HepG2 (cell line): ENCODE measurements around the gene GSAP. TPM values are rescaled to one million over a fixed set of nuclear protein-coding genes. Genes with fewer than 3 reads are reported as not detected.
"Not testable (repeated sequence)": the region's sequence is repeated elsewhere in the genome, so short reads cannot be mapped to it uniquely, and the experiment has no call there.

Experiments used
- ATAC-seq: fragments of 200-7000 bp; cut with Tn5 transposase; 3 replicates; pipeline ENCODE4 v1.9.1; 2020; ENCODE audit warnings: mild to moderate bottlenecking, moderate library complexity
- BruUV-seq: library from RNA; stranded (reverse); fragments of 400-500 nt; replicated peaks from 2 replicates; lab custom pipeline; 2021; lab: Mats Ljungman, UMichigan
- CTCF ChIA-PET: fragments of 300-600 bp; formaldehyde crosslinking; extraction: SDS; loops from one replicate; lab custom pipeline; 2021; ENCODE audit warnings: low total read pairs, inconsistent platforms, low intra/inter-chr PET ratio; lab: Yijun Ruan, JAX
- POLR2A ChIA-PET: fragments of 350-600 bp; sonication (Branson Sonifier 250); formaldehyde crosslinking; loops from one replicate; lab custom pipeline; 2020; ENCODE audit warnings: antibody characterized with exemption, inconsistent platforms; lab: Yijun Ruan, JAX
- DNase-seq: peaks from one replicate; pipeline ENCODE4 v3.0.0-alpha.2; 2015; ENCODE audit warnings: low spot score
- FAIRE-seq: peaks from 3 replicates; lab custom pipeline; 2011; peaks lifted over from hg19 to GRCh38; lab: Jason Lieb, UNC
- H2AFZ ChIP-seq: one replicate; pipeline ENCODE4 v1.6.1; 2011; ENCODE audit warnings: low read length, inconsistent platforms
- H3K27ac ChIP-seq: fragments of 300-600 bp; 3 replicates; pipeline ENCODE4 v1.8.0; 2011; ENCODE audit warnings: mixed run types, mild to moderate bottlenecking, mixed read lengths, low read length, inconsistent platforms; ENCODE audit not compliant: insufficient read depth; ENCODE audit errors: extremely low read length
- H3K27me3 ChIP-seq, 2 experiments: fragments of 200-600 bp in 1 of 2; 2 replicates in 1 of 2; 3 replicates in 1 of 2; pipeline versions ENCODE4 v1.6.0 to v1.8.0; 2011; ENCODE audit warnings: low read length in 2 of 2, mild to moderate bottlenecking in 2 of 2, moderate library complexity in 2 of 2, inconsistent platforms in 1 of 2; ENCODE audit not compliant: insufficient read depth in 2 of 2, control insufficient read depth in 1 of 2
- H3K36me3 ChIP-seq, 2 experiments: fragments of 200-600 bp in 1 of 2; replicated peaks in 1 of 2; 2 replicates in 1 of 2; 3 replicates in 1 of 2; pipeline versions ENCODE4 v1.5.1 to v1.8.0; 2011; ENCODE audit warnings: low read length in 2 of 2, inconsistent platforms in 1 of 2; ENCODE audit not compliant: insufficient read depth in 2 of 2, control insufficient read depth in 1 of 2
- H3K4me1 ChIP-seq: 2 replicates; pipeline ENCODE4 v1.5.1; 2012; ENCODE audit warnings: low read length, inconsistent platforms; ENCODE audit not compliant: insufficient read depth
- H3K4me2 ChIP-seq: 2 replicates; pipeline ENCODE4 v1.6.0; 2011; ENCODE audit warnings: low read depth, low read length, inconsistent platforms
- H3K4me3 ChIP-seq, 3 experiments: fragments of 200-600 bp in 1 of 3; sonication (generic), shearing (Covaris generic) in 1 of 3; replicated peaks in 1 of 3; 2 replicates each; pipeline ENCODE4 v1.5.1; 2011 to 2016; ENCODE audit warnings: low read length in 3 of 3, inconsistent platforms in 2 of 3, low read depth in 2 of 3, mild to moderate bottlenecking in 2 of 3, control low read depth in 1 of 3, mixed read lengths in 1 of 3; ENCODE audit not compliant: insufficient read depth in 1 of 3
- H3K79me2 ChIP-seq: one replicate; pipeline ENCODE4 v1.6.1; 2011; ENCODE audit warnings: low read length, inconsistent platforms; ENCODE audit not compliant: insufficient read depth
- H3K9ac ChIP-seq: 2 replicates; pipeline ENCODE4 v1.6.0; 2011; ENCODE audit warnings: mild to moderate bottlenecking, low read depth, low read length, inconsistent platforms; ENCODE audit not compliant: insufficient read depth
- H3K9me3 ChIP-seq: 2 replicates; pipeline ENCODE4 v1.5.1; 2012; ENCODE audit warnings: mild to moderate bottlenecking, low read length
- H4K20me1 ChIP-seq: 2 replicates; pipeline ENCODE4 v1.6.0; 2011; ENCODE audit warnings: inconsistent platforms, mild to moderate bottlenecking, low read length, moderate library complexity; ENCODE audit not compliant: insufficient read depth
- ETV6 ChIP-seq: sonication (generic); formaldehyde crosslinking; conservative IDR thresholded peaks from 2 replicates; pipeline ENCODE4 v1.4.0; 2020; ENCODE audit warnings: missing genetic modification reagents
- FLYWCH1 ChIP-seq: sonication (generic); formaldehyde crosslinking; IDR thresholded peaks from 2 replicates; pipeline ENCODE4 v1.8.1; 2023; ENCODE audit warnings: mild to moderate bottlenecking, missing genetic modification reagents
- HDAC1 ChIP-seq: sonication (generic); formaldehyde crosslinking; IDR thresholded peaks from 2 replicates; pipeline ENCODE4 v1.5.1; 2020; ENCODE audit warnings: mild to moderate bottlenecking, missing genetic modification reagents
- MLXIP ChIP-seq: sonication (generic); formaldehyde crosslinking; IDR thresholded peaks from 2 replicates; pipeline ENCODE4 v1.9.0; 2021; ENCODE audit warnings: missing genetic modification reagents, borderline replicate concordance
- NFYB ChIP-seq: sonication (generic); formaldehyde crosslinking; IDR thresholded peaks from 2 replicates; pipeline ENCODE4 v1.4.0; 2020; ENCODE audit warnings: missing genetic modification reagents
- NR1H2 ChIP-seq: sonication (generic); formaldehyde crosslinking; IDR thresholded peaks from 2 replicates; pipeline ENCODE4 v1.8.1; 2022; ENCODE audit warnings: low read depth, missing genetic modification reagents, borderline replicate concordance
- RCOR2 ChIP-seq: IDR thresholded peaks from 2 replicates; pipeline ENCODE4 v1.6.1; 2016; ENCODE audit warnings: missing biosample characterization, missing genetic modification reagents
- RFX5 ChIP-seq: IDR thresholded peaks from 2 replicates; pipeline ENCODE4 v1.6.1; 2011; ENCODE audit warnings: low read depth, low read length, improper control_type of control experiment
- SP2 ChIP-seq: sonication (generic); formaldehyde crosslinking; IDR thresholded peaks from 2 replicates; pipeline ENCODE4 v1.5.1; 2020; ENCODE audit warnings: mild to moderate bottlenecking, missing genetic modification reagents
- SP4 ChIP-seq: sonication (generic); formaldehyde crosslinking; IDR thresholded peaks from 2 replicates; pipeline ENCODE4 v1.8.1; 2023; ENCODE audit warnings: mild to moderate bottlenecking, missing genetic modification reagents
- TBX3 ChIP-seq: fragments of 450-650 bp; IDR thresholded peaks from 2 replicates; pipeline ENCODE4 v1.6.1; 2017; ENCODE audit warnings: antibody characterized with exemption, mild to moderate bottlenecking, inconsistent platforms, borderline replicate concordance
- TCF7 ChIP-seq: sonication (generic); IDR thresholded peaks from 2 replicates; pipeline ENCODE4 v1.6.1; 2016; ENCODE audit warnings: antibody characterized with exemption, low read depth
- TEAD2 ChIP-seq: sonication (generic); formaldehyde crosslinking; IDR thresholded peaks from 2 replicates; pipeline ENCODE4 v1.9.0; 2021; ENCODE audit warnings: missing genetic modification reagents
- ZBTB21 ChIP-seq: sonication (generic); formaldehyde crosslinking; IDR thresholded peaks from 2 replicates; pipeline ENCODE4 v1.4.0; 2020; ENCODE audit warnings: missing genetic modification reagents
- ZNF317 ChIP-seq: sonication (generic); formaldehyde crosslinking; IDR thresholded peaks from 2 replicates; pipeline ENCODE4 v1.5.0; 2020; ENCODE audit warnings: mild to moderate bottlenecking, missing genetic modification reagents
- ZNF362 ChIP-seq: sonication (generic); formaldehyde crosslinking; IDR thresholded peaks from 2 replicates; pipeline ENCODE4 v1.4.0; 2020; ENCODE audit warnings: missing genetic modification reagents, mild to moderate bottlenecking, borderline replicate concordance
- ZNF605 ChIP-seq: sonication (generic); formaldehyde crosslinking; IDR thresholded peaks from 2 replicates; pipeline ENCODE4 v1.8.0; 2022; ENCODE audit warnings: mild to moderate bottlenecking, missing genetic modification reagents
- WGBS: methylation state at CpG from one replicate; pipeline ENCODE4 v1.1.6; 2017; ENCODE audit warnings: low lambda C conversion rate; 5-methylcytosine and 5-hydroxymethylcytosine counted together
- in situ Hi-C: cut with HindIII; loops from 2 replicates; pipeline ENCODE4 v1.10.0; 2017; ENCODE audit warnings: low pct_unique_long_range_greater_than_20kb; ENCODE audit not compliant: extremely low pct_ligation_motif_present
- intact Hi-C: fragments of 100-400 bp; cut with micrococcal nuclease; formaldehyde crosslinking; loops from one replicate; pipeline ENCODE4 v1.10.0; 2022; ENCODE audit not compliant: unreplicated experiment
- polyA plus RNA-seq, 8 experiments: library from polyadenylated mRNA; depleted of rRNA in 3 of 8; stranded (reverse) in 7 of 8; unstranded in 1 of 8; fragments of >200 nt; fragmentation: Illumina TruSeq in 4 of 8; extraction: Trizol in 4 of 8; gene quantifications; 2 replicates each; pipeline versions ENCODE4 v1.2.1 to v1.2.3, GENCODE V29; 2011 to 2016; ENCODE audit warnings: low read depth in 4 of 8, missing spikeins in 1 of 8, mixed read lengths in 1 of 8; ENCODE audit not compliant: insufficient read depth in 1 of 8
- total RNA-seq, 5 experiments: library from RNA; depleted of rRNA; stranded (reverse); fragments of >200 nt; fragmentation: Illumina TruSeq; extraction: Trizol; gene quantifications; 2 replicates each; pipeline ENCODE4 v1.2.3, GENCODE V29; 2016; ENCODE audit warnings: low read depth in 1 of 5

GSAP gene
- total and polyA plus RNA-seq, 2 of the 13 experiments (the other 11 are each of a cell fraction or from before 2014, with no cell fraction given): 34.6 to 40.6 TPM

- Histone ChIP-seq H3K4me3 (no peak overlapping the region), H3K4me2 (no peak overlapping the region), H2AFZ (no peak overlapping the region), H4K20me1 (no peaks in the 10 kb centered on the region), H3K27ac (no peak overlapping the region), H3K27me3 (no peaks in the 10 kb centered on the region), H3K9me3 (no peaks in the 10 kb centered on the region), H3K36me3 (0 out of 5 replicates have a peak, but pooled peaks cover 0 to 3% of the 10 kb centered on the region in 2 experiments), H3K79me2 (no peaks in the 10 kb centered on the region), H3K9ac (no peak overlapping the region), H3K4me1 (peaks cover 20% of the 10 kb centered on the region)
- ChIA-PET POLR2A (no interaction called here), CTCF (no interaction called here)
- intact Hi-C loops (no loop called here), in situ Hi-C loops (no loop called here)
- ATAC-seq: no peak
- BruUV-seq: no TSS peak
- DNase-seq: no peak
- no peak for FAIRE-seq
- TF ChIP-seq SP2 (no peak), TEAD2 (CRISPR knock-in tag) (no peak), RCOR2 (CRISPR knock-in tag) (no peak), TCF7 (no peak), TBX3 (no peak), ETV6 (CRISPR knock-in tag) (no peak), MLXIP (CRISPR knock-in tag) (no peak), ZNF605 (CRISPR knock-in tag) (no peak), NR1H2 (CRISPR knock-in tag) (no peak), ZNF362 (CRISPR knock-in tag) (no peak), FLYWCH1 (CRISPR knock-in tag) (no peak), SP4 (CRISPR knock-in tag) (no peak), HDAC1 (no peak), ZNF317 (no peak), ZBTB21 (CRISPR knock-in tag) (no peak), RFX5 (no peak), NFYB (CRISPR knock-in tag) (no peak)
Observed at GRCh38 chr7:77335581-77335980, 80.6 kb downstream of the GSAP start.

GRCh38 chr7:77334039-77334438, 82.1 kb downstream of the GSAP start:
- POLR2A ChIA-PET, ATAC-seq, CTCF ChIA-PET: not testable (repeated sequence)

More at GRCh38 chr7:77334039-77334438, 82.1 kb downstream of the GSAP start:
- H3K9me3 ChIP-seq, H3K27me3 ChIP-seq, H3K4me3 ChIP-seq, H3K4me2 ChIP-seq, in situ Hi-C loops, FAIRE-seq, BruUV-seq, H2AFZ ChIP-seq, H3K79me2 ChIP-seq, H3K9ac ChIP-seq, DNase-seq, H3K27ac ChIP-seq, H4K20me1 ChIP-seq: not testable (repeated sequence)
- H3K36me3 ChIP-seq: peaks cover 3 to 13% of the 10 kb centered on the region in 2 experiments; a peak in 3 of 5 replicates
- WGBS: 96% methylated on average over 2 of the region's 2 CpGs
- intact Hi-C loops: loop anchor here (1.0 to 5.0 kb wide), 2 partner anchors 20 to 212 kb away; partner anchors contain the start of gene CCDC146
- peaks cover 11% of the 10 kb centered on the region for H3K4me1 ChIP-seq
